ENCODE results near the gene EID3.

Gene EID3

GRCh38 chr12:104344682-104345081 is 41.1 kb downstream of the EID3 start:
- H3K4me3 ChIP-seq (IDR thresholded peaks at IDR 0.05; ENCODE audit: insufficient read depth, low read depth, low read length): no peak overlapping the region
- H2AFZ ChIP-seq (ENCODE audit: low read depth): no peak overlapping the region
- H3K9ac ChIP-seq: no peak overlapping the region
- H3K4me2 ChIP-seq: no peak overlapping the region
- no peaks in the 10 kb centered on the region for H3K36me3 ChIP-seq (ENCODE audit: insufficient read depth)
- no peaks in the 10 kb centered on the region for H3K27me3 ChIP-seq (ENCODE audit: insufficient read depth, low read depth)
- no peaks in the 10 kb centered on the region for H4K20me1 ChIP-seq (ENCODE audit: insufficient read depth)
- H3K27ac ChIP-seq: no peak overlapping the region
- peaks cover 3% of the 10 kb centered on the region for H3K4me1 ChIP-seq (ENCODE audit: low read depth, poor library complexity, severe bottlenecking)
- H3K79me2 ChIP-seq (ENCODE audit: insufficient read depth, low read depth): no peaks in the 10 kb centered on the region
- TF ChIP-seq CTCF (conservative IDR thresholded peaks at IDR 0.05; ENCODE audit: low read depth, low read length): no peak

- H3K4me1 ChIP-seq (ENCODE audit: low read depth, poor library complexity, severe bottlenecking): peaks cover 3% of the 10 kb centered on the region
- H3K27ac ChIP-seq: no peak overlapping the region
- no peak overlapping the region for H2AFZ ChIP-seq (ENCODE audit: low read depth)
- no peaks in the 10 kb centered on the region for H3K36me3 ChIP-seq (ENCODE audit: insufficient read depth)
- no peak overlapping the region for H3K4me2 ChIP-seq
- no peaks in the 10 kb centered on the region for H3K79me2 ChIP-seq (ENCODE audit: insufficient read depth, low read depth)
- H3K9ac ChIP-seq: no peak overlapping the region
- no peaks in the 10 kb centered on the region for H3K27me3 ChIP-seq (ENCODE audit: insufficient read depth, low read depth)
- H3K4me3 ChIP-seq (IDR thresholded peaks at IDR 0.05; ENCODE audit: insufficient read depth, low read depth, low read length): no peak overlapping the region
- H4K20me1 ChIP-seq (ENCODE audit: insufficient read depth): no peaks in the 10 kb centered on the region
- TF ChIP-seq CTCF (conservative IDR thresholded peaks at IDR 0.05; ENCODE audit: low read depth, low read length): no peak
These were observed 41.9 kb downstream of the EID3 start for GRCh38 chr12:104345234-104346066.

- TF ChIP-seq CTCF (conservative IDR thresholded peaks at IDR 0.05; ENCODE audit: low read depth, low read length): no peak
- Histone ChIP-seq H3K9ac (no peak overlapping the region), H3K4me2 (no peak overlapping the region), H3K4me1 (ENCODE audit: low read depth, poor library complexity, severe bottlenecking) (peaks cover 3% of the 10 kb centered on the region), H4K20me1 (ENCODE audit: insufficient read depth) (no peaks in the 10 kb centered on the region), H3K4me3 (IDR thresholded peaks at IDR 0.05; ENCODE audit: insufficient read depth, low read depth, low read length) (no peak overlapping the region), H2AFZ (ENCODE audit: low read depth) (no peak overlapping the region), H3K27ac (no peak overlapping the region), H3K27me3 (ENCODE audit: insufficient read depth, low read depth) (no peaks in the 10 kb centered on the region), H3K36me3 (ENCODE audit: insufficient read depth) (no peaks in the 10 kb centered on the region), H3K79me2 (ENCODE audit: insufficient read depth, low read depth) (no peaks in the 10 kb centered on the region)
These were observed 44.0 kb downstream of the EID3 start for GRCh38 chr12:104347374-104348075.

GRCh38 chr12:104348283-104348993 is 44.9 kb downstream of the EID3 start:
- no peak overlapping the region for H2AFZ ChIP-seq (ENCODE audit: low read depth)
- H3K27me3 ChIP-seq (ENCODE audit: insufficient read depth, low read depth): no peaks in the 10 kb centered on the region
- no peaks in the 10 kb centered on the region for H3K79me2 ChIP-seq (ENCODE audit: insufficient read depth, low read depth)
- no peaks in the 10 kb centered on the region for H4K20me1 ChIP-seq (ENCODE audit: insufficient read depth)
- no peak overlapping the region for H3K4me2 ChIP-seq
- H3K4me3 ChIP-seq (IDR thresholded peaks at IDR 0.05; ENCODE audit: insufficient read depth, low read depth, low read length): no peak overlapping the region
- no peaks in the 10 kb centered on the region for H3K36me3 ChIP-seq (ENCODE audit: insufficient read depth)
- no peak overlapping the region for H3K9ac ChIP-seq
- peaks cover 3% of the 10 kb centered on the region for H3K4me1 ChIP-seq (ENCODE audit: low read depth, poor library complexity, severe bottlenecking)
- H3K27ac ChIP-seq: no peak overlapping the region
- no peak for TF ChIP-seq CTCF (conservative IDR thresholded peaks at IDR 0.05; ENCODE audit: low read depth, low read length)

All from KMS-11 (cell line).